ENCODE results near the gene DHRS13.

GRCh38 chr17:28860363-28860808, 42.5 kb downstream of the DHRS13 start:
- TF ChIP-seq CTCF (conservative IDR thresholded peaks at IDR 0.05) (no peak), ZFX (IDR thresholded peaks at IDR 0.05) (no peak)

Data from C4-2B (cell line).